ENCODE measurements around the gene PDS5A.
"Not testable (repeated sequence)": the region's sequence is repeated elsewhere in the genome, so short reads cannot be mapped to it uniquely, and the experiment has no call there.

The PDS5A gene

GRCh38 chr4:39950861-39951481 is 26.7 kb downstream of the PDS5A start:
- Histone ChIP-seq H3K4me1 (ENCODE audit: insufficient read depth, poor library complexity, severe bottlenecking) (no peaks in the 10 kb centered on the region), H3K9me3 (ENCODE audit: severe bottlenecking) (no peaks in the 10 kb centered on the region), H3K27me3 (ENCODE audit: insufficient read depth, poor library complexity, severe bottlenecking) (no peaks in the 10 kb centered on the region), H3K27ac (ENCODE audit: poor library complexity, severe bottlenecking) (no peak overlapping the region), H3K4me3 (ENCODE audit: severe bottlenecking) (no peak overlapping the region), H3K36me3 (ENCODE audit: low read depth) (peaks cover 9% of the 10 kb centered on the region)
- TF ChIP-seq, protein P1, sequence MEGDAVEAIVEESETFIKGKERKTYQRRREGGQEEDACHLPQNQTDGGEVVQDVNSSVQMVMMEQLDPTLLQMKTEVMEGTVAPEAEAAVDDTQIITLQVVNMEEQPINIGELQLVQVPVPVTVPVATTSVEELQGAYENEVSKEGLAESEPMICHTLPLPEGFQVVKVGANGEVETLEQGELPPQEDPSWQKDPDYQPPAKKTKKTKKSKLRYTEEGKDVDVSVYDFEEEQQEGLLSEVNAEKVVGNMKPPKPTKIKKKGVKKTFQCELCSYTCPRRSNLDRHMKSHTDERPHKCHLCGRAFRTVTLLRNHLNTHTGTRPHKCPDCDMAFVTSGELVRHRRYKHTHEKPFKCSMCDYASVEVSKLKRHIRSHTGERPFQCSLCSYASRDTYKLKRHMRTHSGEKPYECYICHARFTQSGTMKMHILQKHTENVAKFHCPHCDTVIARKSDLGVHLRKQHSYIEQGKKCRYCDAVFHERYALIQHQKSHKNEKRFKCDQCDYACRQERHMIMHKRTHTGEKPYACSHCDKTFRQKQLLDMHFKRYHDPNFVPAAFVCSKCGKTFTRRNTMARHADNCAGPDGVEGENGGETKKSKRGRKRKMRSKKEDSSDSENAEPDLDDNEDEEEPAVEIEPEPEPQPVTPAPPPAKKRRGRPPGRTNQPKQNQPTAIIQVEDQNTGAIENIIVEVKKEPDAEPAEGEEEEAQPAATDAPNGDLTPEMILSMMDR (IDR thresholded peaks at IDR 0.05; ENCODE audit: poor library complexity, severe bottlenecking) = no peak
- ATAC-seq (ENCODE audit: low read depth) (no peak), DNase-seq (ENCODE audit: low spot score) (no peak)

DNA sequence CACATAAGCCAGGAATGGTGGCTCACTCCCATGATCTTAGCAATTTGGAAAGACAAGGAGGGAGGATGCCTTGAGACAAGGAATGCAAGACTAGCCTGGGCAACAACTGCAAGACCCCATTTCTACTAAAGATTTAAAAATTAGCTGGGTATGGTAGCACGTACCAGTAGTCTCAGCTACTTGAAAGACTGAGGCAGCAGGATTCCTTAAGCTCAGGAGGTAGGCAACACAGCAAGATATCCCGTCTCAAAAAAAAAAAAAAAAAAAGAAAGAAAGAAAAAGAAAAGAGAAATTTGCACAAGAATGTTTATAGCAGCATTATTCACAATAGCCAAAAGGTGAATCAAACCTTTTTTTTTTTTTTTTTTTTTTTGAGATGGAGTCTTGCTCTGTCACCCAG is 29.7 kb downstream of the PDS5A start:
- no peak for ATAC-seq (ENCODE audit: low read depth)
- Histone ChIP-seq H3K4me3 (ENCODE audit: severe bottlenecking) (no peak overlapping the region), H3K9me3 (ENCODE audit: severe bottlenecking) (no peaks in the 10 kb centered on the region), H3K36me3 (ENCODE audit: low read depth) (peaks cover 2% of the 10 kb centered on the region; the same call in 1 of the 2 replicates), H3K4me1 (ENCODE audit: insufficient read depth, poor library complexity, severe bottlenecking) (no peaks in the 10 kb centered on the region), H3K27me3 (ENCODE audit: insufficient read depth, poor library complexity, severe bottlenecking) (no peaks in the 10 kb centered on the region), H3K27ac (ENCODE audit: poor library complexity, severe bottlenecking) (no peak overlapping the region)
- no peak for DNase-seq (ENCODE audit: low spot score)
- TF ChIP-seq, protein P1 (IDR thresholded peaks at IDR 0.05; ENCODE audit: poor library complexity, severe bottlenecking) = no peak

- Histone ChIP-seq H3K36me3 (ENCODE audit: low read depth) (peaks cover 7% of the 10 kb centered on the region; the same call in 1 of the 2 replicates), H3K9me3 (ENCODE audit: severe bottlenecking) (no peaks in the 10 kb centered on the region), H3K27me3 (ENCODE audit: insufficient read depth, poor library complexity, severe bottlenecking) (no peaks in the 10 kb centered on the region), H3K4me1 (ENCODE audit: insufficient read depth, poor library complexity, severe bottlenecking) (no peaks in the 10 kb centered on the region), H3K27ac (ENCODE audit: poor library complexity, severe bottlenecking) (no peak overlapping the region), H3K4me3 (ENCODE audit: severe bottlenecking) (no peak overlapping the region)
- DNase-seq (ENCODE audit: low spot score) = no peak
- TF ChIP-seq, protein P1 (IDR thresholded peaks at IDR 0.05; ENCODE audit: poor library complexity, severe bottlenecking) = no peak
- no peak for ATAC-seq (ENCODE audit: low read depth)
These were observed 30.3 kb downstream of the PDS5A start for GRCh38 chr4:39947417-39947816.

- not testable (repeated sequence) for ATAC-seq (ENCODE audit: low read depth); H3K27ac ChIP-seq (ENCODE audit: poor library complexity, severe bottlenecking); DNase-seq (ENCODE audit: low spot score); H3K27me3 ChIP-seq (ENCODE audit: insufficient read depth, poor library complexity, severe bottlenecking); H3K36me3 ChIP-seq (ENCODE audit: low read depth); H3K9me3 ChIP-seq (ENCODE audit: severe bottlenecking); H3K4me1 ChIP-seq (ENCODE audit: insufficient read depth, poor library complexity, severe bottlenecking); H3K4me3 ChIP-seq (ENCODE audit: severe bottlenecking)
These were observed 33.5 kb downstream of the PDS5A start for GRCh38 chr4:39944245-39944644.

GRCh38 chr4:39942507-39942906 is 35.2 kb downstream of the PDS5A start:
- Histone ChIP-seq H3K9me3 (ENCODE audit: severe bottlenecking) (no peaks in the 10 kb centered on the region), H3K27me3 (ENCODE audit: insufficient read depth, poor library complexity, severe bottlenecking) (no peaks in the 10 kb centered on the region), H3K4me3 (ENCODE audit: severe bottlenecking) (no peak overlapping the region), H3K27ac (ENCODE audit: poor library complexity, severe bottlenecking) (no peak overlapping the region), H3K4me1 (ENCODE audit: insufficient read depth, poor library complexity, severe bottlenecking) (peaks cover under 1% of the 10 kb centered on the region), H3K36me3 (ENCODE audit: low read depth) (0 out of 2 replicates have a peak, but pooled peaks cover 16% of the 10 kb centered on the region)
- ATAC-seq (ENCODE audit: low read depth) = no peak
- TF ChIP-seq, protein P1 (IDR thresholded peaks at IDR 0.05; ENCODE audit: poor library complexity, severe bottlenecking) = no peak
- DNase-seq (ENCODE audit: low spot score) = no peak
